ENCODE measurements around the gene ATXN10. TPM values are rescaled to one million over a fixed set of nuclear protein-coding genes. Genes with fewer than 3 reads are reported as not detected.

ATXN10 gene
- total RNA-seq, 4 donors from 2014 or later = 79.0 to 152 (median 88.3) TPM

DNA sequence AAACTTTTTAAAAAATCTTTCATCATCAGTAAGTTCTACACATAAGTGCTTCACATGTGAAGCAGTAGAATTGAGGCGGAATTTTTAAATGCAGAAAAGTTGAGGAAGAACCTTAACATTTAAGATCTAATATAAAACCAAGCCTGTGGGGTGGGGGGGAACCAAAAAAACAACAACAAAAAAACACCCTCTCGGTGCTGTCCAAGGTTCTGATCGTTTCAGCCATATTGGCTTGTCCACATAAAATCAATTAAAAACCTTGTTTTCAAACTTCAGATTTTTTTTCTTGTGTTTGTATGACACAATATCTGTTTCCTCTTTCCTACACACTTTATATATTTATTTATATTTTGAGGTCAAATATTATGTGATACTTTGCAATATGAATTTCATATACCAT lies 175.3 kb downstream of the ATXN10 start:
- peaks cover 0 to 41% (median 0%) of the 10 kb centered on the region in 3 donors for H3K4me1 ChIP-seq
- no peak overlapping the region for H3K27ac ChIP-seq
- peaks cover 0 to 86% (median 0%) of the 10 kb centered on the region in 3 donors for H3K36me3 ChIP-seq
- no peak for DNase-seq
- no peaks in the 10 kb centered on the region for H3K27me3 ChIP-seq
- peaks cover 0 to 6% (median 4%) of the 10 kb centered on the region in 3 donors for H3K9me3 ChIP-seq
- WGBS, 2 donors = 91% methylated on average over 3 of the region's 3 CpGs
- H3K4me3 ChIP-seq = no peak overlapping the region
- no peak for TF ChIP-seq POLR2A (IDR thresholded peaks at IDR 0.05)
- TF ChIP-seq, protein P1, sequence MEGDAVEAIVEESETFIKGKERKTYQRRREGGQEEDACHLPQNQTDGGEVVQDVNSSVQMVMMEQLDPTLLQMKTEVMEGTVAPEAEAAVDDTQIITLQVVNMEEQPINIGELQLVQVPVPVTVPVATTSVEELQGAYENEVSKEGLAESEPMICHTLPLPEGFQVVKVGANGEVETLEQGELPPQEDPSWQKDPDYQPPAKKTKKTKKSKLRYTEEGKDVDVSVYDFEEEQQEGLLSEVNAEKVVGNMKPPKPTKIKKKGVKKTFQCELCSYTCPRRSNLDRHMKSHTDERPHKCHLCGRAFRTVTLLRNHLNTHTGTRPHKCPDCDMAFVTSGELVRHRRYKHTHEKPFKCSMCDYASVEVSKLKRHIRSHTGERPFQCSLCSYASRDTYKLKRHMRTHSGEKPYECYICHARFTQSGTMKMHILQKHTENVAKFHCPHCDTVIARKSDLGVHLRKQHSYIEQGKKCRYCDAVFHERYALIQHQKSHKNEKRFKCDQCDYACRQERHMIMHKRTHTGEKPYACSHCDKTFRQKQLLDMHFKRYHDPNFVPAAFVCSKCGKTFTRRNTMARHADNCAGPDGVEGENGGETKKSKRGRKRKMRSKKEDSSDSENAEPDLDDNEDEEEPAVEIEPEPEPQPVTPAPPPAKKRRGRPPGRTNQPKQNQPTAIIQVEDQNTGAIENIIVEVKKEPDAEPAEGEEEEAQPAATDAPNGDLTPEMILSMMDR (IDR thresholded peaks at IDR 0.05) = no peak
- intact Hi-C loops (cut with DNase I) = no loop called here

GRCh38 chr22:45848904-45849303 lies 177.3 kb downstream of the ATXN10 start:
- Histone ChIP-seq H3K4me1 (peaks cover 0 to 24% (median 0%) of the 10 kb centered on the region in 3 donors), H3K4me3 (no peak overlapping the region), H3K9me3 (peaks cover 0 to 20% (median 11%) of the 10 kb centered on the region in 3 donors), H3K27me3 (no peaks in the 10 kb centered on the region), H3K27ac (no peak overlapping the region), H3K36me3 (peaks cover 0 to 85% (median 0%) of the 10 kb centered on the region in 3 donors)
- no peak for DNase-seq
- TF ChIP-seq POLR2A (IDR thresholded peaks at IDR 0.05) = no peak
- TF ChIP-seq, protein P1 (IDR thresholded peaks at IDR 0.05) = no peak
- 95 to 96% methylated on average over 2 of the region's 2 CpGs for WGBS, 2 donors
- intact Hi-C loops (cut with DNase I) = no loop called here

DNA sequence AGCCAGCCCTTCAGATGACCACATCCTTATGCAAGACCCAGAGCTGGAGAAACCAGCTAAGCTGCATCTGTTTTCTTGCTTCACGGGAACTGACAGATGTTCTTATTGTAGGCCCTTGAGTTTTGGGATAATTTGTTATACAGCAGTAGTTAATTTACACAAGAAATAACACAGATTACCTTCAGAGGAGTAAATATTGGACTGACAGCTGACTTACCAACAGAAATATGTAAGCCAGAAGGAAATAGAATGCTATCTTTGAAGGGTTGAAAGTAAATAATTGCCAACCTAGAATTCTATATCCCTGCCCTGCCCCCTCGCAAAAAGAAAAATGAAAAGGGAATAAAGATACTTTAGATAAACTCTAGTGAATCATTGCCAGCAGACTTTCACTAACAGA lies 181.2 kb downstream of the ATXN10 start:
- H3K4me3 ChIP-seq = no peak overlapping the region
- intact Hi-C loops (cut with DNase I) = no loop called here
- H3K27ac ChIP-seq = no peak overlapping the region
- no peak for DNase-seq
- no peaks in the 10 kb centered on the region for H3K27me3 ChIP-seq
- TF ChIP-seq POLR2A (IDR thresholded peaks at IDR 0.05) = no peak
- TF ChIP-seq, protein P1 (IDR thresholded peaks at IDR 0.05) = no peak
- 83 to 88% methylated on average over 2 of the region's 2 CpGs for whole genome bisulfite sequencing, 2 donors
- H3K4me1 ChIP-seq = no peaks in the 10 kb centered on the region
- peaks cover 0 to 20% (median 11%) of the 10 kb centered on the region in 3 donors for H3K9me3 ChIP-seq
- peaks cover 0 to 83% (median 0%) of the 10 kb centered on the region in 3 donors for H3K36me3 ChIP-seq

DNA sequence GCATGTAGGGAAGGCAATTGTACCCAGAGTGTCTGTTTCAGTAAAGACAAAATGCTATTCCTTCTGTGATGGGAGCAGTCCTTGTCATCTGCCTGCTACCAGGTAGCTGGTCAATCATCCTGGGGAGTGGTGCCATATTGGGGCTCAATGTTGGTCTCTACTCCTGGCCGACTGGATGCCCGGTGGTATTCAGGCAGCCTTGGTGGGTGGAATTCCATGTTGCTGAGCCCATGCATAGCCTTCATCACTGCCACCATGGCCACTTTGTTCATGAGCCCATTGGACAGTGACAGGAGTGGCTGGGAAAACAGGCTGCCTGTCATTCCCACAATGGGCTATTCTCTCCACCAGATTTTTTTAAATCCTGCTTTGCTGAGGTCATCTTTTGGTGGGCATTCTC lies 184.3 kb downstream of the ATXN10 start:
- no peaks in the 10 kb centered on the region for H3K27me3 ChIP-seq
- intact Hi-C loops (cut with DNase I) = no loop called here
- H3K4me1 ChIP-seq = no peaks in the 10 kb centered on the region
- 93 to 100% methylated on average over 2 of the region's 2 CpGs for WGBS, 2 donors
- peaks cover 0 to 62% (median 0%) of the 10 kb centered on the region in 3 donors for H3K36me3 ChIP-seq
- no peak overlapping the region for H3K27ac ChIP-seq
- peaks cover 0 to 20% (median 11%) of the 10 kb centered on the region in 3 donors for H3K9me3 ChIP-seq
- TF ChIP-seq POLR2A (IDR thresholded peaks at IDR 0.05) = no peak
- TF ChIP-seq, protein P1 (IDR thresholded peaks at IDR 0.05) = no peak
- H3K4me3 ChIP-seq = no peak overlapping the region
- no peak for DNase-seq

- H3K9me3 ChIP-seq = peaks cover 0 to 11% (median 6%) of the 10 kb centered on the region in 3 donors
- TF ChIP-seq, protein P1 (IDR thresholded peaks at IDR 0.05) = no peak
- TF ChIP-seq POLR2A (IDR thresholded peaks at IDR 0.05) = no peak
- intact Hi-C loops (cut with DNase I) = no loop called here
- 84% methylated on average over 3 of the region's 5 CpGs; no CpG with 5 or more reads in 1 of the 2 donors for WGBS, 2 donors
- peaks cover 0 to 47% (median 0%) of the 10 kb centered on the region in 3 donors for H3K36me3 ChIP-seq
- H3K4me1 ChIP-seq = no peaks in the 10 kb centered on the region
- H3K27ac ChIP-seq = no peak overlapping the region
- no peaks in the 10 kb centered on the region for H3K27me3 ChIP-seq
- DNase-seq = no peak
- no peak overlapping the region for H3K4me3 ChIP-seq
Measured at GRCh38 chr22:45857519-45857918, 185.9 kb downstream of the ATXN10 start.

Measured in esophagus squamous epithelium (tissue), 5 donors.